Dedifferentiated amniotic fluid mesenchymal stem cell (primary cell): ENCODE results near the gene CCDC174.
A peak's percentile ranks its signal among the peaks of the same experiment; 100 is the strongest.
"Not testable (repeated sequence)": the region's sequence is repeated elsewhere in the genome, so short reads cannot be mapped to it uniquely, and the experiment has no call there.

Experiments used
- DNase-seq: peaks from one replicate; pipeline ENCODE4 v3.0.0-alpha.2; 2016; ENCODE audit errors: extremely low spot score

The CCDC174 gene

GRCh38 chr3:14651440-14652251 lies at the start of gene CCDC174:
Gene CCDC174 (plus strand): TSS chr3:14651762. CDS start chr3:14651837, 75 bp downstream.
- peak; percentile 96 for DNase-seq

GRCh38 chr3:14602006-14602803 lies 49.4 kb upstream of the CCDC174 start:
- DNase-seq = no peak

- DNase-seq = no peak
These were observed 48.5 kb upstream of the CCDC174 start for GRCh38 chr3:14602804-14603644.

- no peak for DNase-seq
These were observed 46.5 kb upstream of the CCDC174 start for GRCh38 chr3:14605067-14605466.

- DNase-seq = no peak
These were observed 45.8 kb upstream of the CCDC174 start for GRCh38 chr3:14605744-14606143.

- DNase-seq = no peak
These were observed 44.8 kb upstream of the CCDC174 start for GRCh38 chr3:14606669-14607339.

GRCh38 chr3:14608298-14608697 lies 43.3 kb upstream of the CCDC174 start:
- no peak for DNase-seq

GRCh38 chr3:14609058-14609457 lies 42.5 kb upstream of the CCDC174 start:
- DNase-seq = not testable (repeated sequence)

GRCh38 chr3:14609506-14609905 lies 42.1 kb upstream of the CCDC174 start:
- no peak for DNase-seq

- DNase-seq = no peak
These were observed 41.6 kb upstream of the CCDC174 start for GRCh38 chr3:14609941-14610340.

GRCh38 chr3:14614189-14614588 lies 37.4 kb upstream of the CCDC174 start:
- no peak for DNase-seq

GRCh38 chr3:14614862-14615261 lies 36.7 kb upstream of the CCDC174 start:
- no peak for DNase-seq

GRCh38 chr3:14616606-14617507 lies 34.7 kb upstream of the CCDC174 start:
- DNase-seq = no peak

- DNase-seq = no peak
These were observed 34.0 kb upstream of the CCDC174 start for GRCh38 chr3:14617508-14618023.

GRCh38 chr3:14619605-14620004 lies 32.0 kb upstream of the CCDC174 start:
- no peak for DNase-seq

- DNase-seq = no peak
These were observed 31.1 kb upstream of the CCDC174 start for GRCh38 chr3:14620512-14620911.

GRCh38 chr3:14621093-14621492 lies 30.5 kb upstream of the CCDC174 start:
- no peak for DNase-seq

GRCh38 chr3:14622368-14622767 lies 29.2 kb upstream of the CCDC174 start:
- no peak for DNase-seq

- DNase-seq = no peak
These were observed 28.0 kb upstream of the CCDC174 start for GRCh38 chr3:14623569-14624051.

- DNase-seq = no peak
These were observed 27.1 kb upstream of the CCDC174 start for GRCh38 chr3:14624498-14624897.
